ENCODE data around the gene SOX21. TPM values are rescaled to one million over a fixed set of nuclear protein-coding genes. Genes with fewer than 3 reads are reported as not detected.

SOX21 gene
- total RNA-seq, 1 donor from 2014 or later: not detected

DNA sequence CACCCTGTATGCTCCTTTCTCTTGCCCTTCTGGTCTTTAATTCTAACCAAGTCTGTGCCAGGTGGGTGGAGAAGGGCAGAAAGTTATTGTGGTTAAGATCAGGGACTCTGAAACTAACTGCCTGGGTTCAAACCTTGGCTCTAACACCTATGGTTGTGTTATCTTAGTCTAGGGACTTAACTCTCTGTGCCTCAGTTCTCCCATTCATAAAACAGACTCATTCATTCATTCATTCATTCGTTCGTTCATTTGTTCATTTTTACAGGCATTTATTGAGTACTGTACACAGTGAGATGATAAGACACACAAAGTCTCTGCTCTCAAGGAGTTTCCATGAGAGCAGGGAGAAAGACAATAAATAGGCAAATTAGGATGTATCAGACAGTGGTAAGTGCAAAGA lies 30.1 kb downstream of the SOX21 start:
- no peak for DNase-seq (ENCODE audit: extremely low read depth, low read depth, low spot score)

DNA sequence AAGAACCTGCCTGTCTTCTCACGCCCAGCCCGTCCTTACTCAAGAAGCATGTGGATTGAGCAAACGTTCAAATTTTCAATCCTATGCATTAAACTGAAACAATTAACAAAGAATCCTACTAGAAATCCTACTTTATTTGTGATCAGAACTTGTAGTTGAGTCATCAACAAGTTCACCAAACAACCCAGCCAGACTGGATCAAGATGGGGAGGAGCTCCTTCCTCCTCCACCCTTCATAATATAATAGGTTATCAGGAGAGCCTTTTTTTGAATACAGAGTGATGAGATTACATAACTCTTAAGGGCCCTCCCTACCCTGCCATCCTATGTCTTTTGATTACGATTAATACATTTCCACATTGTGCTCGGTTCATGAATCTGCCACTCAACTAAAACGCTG lies 32.7 kb downstream of the SOX21 start:
- no peak for DNase-seq (ENCODE audit: extremely low read depth, low read depth, low spot score)

DNA sequence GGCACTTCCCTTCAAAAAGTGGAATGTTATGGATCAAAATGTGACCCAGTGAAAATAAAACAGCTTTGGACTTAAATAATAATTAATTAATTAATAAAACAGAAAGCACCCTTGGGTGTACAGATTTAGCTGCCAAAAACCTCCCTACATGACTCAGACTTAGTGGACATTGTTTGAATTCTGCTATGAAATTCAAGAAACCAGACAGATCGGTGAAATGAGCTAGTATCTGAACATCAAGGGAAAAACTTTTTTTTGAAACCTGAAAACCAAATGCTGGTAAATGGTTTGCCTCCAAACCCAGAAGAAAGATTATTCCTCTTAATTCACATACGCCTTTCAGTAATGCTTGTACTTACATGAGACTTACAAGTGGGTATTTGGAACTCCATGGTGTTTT lies 33.5 kb downstream of the SOX21 start:
- DNase-seq (ENCODE audit: extremely low read depth, low read depth, low spot score): no peak

DNA sequence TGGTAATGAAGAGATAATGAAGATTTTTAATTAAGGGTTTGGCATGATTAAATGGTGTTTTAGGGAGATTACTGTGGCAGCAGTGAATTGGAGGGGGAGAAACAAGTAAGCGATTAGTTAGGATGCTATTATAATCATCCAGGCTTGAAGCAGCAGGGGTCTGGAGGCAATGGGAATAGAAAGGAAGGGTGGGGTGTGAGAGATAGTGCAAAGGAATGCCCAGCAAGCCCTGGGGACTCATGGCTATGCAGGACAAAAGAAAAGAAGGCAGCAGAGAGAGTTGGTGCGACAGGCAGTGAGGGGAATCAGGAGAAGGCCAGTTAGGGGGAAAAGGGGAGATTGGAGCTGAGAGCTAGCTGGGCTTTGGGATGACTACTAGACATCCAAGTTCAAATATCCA lies 34.5 kb downstream of the SOX21 start:
- no peak for DNase-seq (ENCODE audit: extremely low read depth, low read depth, low spot score)

DNA sequence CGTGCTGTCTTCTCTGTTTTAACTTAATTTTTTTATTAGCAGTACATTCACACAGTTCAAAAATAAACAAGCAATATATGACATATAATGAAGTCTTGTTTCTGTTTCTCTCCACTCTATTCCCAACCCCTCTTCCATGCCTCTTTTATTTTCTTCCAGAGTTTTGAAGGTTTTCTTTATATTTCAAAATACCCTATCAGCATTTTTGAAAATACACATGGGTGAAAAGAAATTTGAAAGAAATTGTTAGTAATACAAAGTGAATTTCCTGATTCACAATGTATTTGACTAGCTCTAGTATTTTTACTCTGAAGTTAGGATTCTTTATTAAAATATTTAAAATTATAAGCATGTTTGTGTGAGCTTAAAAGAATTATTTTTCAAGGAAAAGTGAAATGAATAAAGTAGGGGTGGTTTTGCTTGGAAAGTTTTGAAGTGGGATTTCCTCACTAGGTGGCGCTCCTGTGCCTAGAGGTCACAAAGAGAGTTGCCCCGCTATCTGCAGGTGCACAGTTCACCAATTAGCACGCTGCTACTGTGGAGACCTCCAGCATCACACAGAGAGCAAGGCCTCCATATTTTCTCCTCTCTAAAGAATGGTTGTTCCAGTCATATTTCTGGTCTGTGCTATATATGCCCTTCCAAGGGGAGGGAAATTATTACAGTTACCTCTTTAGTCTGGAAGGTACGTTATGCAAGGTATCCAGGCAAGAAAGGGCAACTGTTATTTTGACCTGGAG lies 37.6 kb downstream of the SOX21 start:
- peak; percentile 36 for DNase-seq (ENCODE audit: extremely low read depth, low read depth, low spot score)

DNA sequence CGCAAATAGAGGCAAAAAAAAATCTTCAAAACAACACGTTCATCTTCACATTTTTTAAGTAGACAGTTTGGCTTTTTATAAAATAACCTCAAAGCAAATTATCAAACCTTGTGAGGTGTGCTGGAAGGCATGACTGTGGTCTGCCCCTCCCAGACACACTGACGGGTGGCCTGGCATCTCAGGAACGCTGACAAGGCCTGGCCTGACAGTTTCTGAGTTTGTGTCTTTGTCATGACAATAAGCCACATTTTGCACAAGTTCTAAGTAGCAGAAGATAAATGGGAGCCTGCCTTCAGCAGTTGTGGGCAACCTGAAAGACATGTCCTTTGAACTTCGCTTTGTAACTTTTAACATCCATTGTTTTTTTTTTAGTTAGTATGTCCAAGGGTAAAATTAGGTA lies 38.5 kb downstream of the SOX21 start:
- no peak for DNase-seq (ENCODE audit: extremely low read depth, low read depth, low spot score)

DNA sequence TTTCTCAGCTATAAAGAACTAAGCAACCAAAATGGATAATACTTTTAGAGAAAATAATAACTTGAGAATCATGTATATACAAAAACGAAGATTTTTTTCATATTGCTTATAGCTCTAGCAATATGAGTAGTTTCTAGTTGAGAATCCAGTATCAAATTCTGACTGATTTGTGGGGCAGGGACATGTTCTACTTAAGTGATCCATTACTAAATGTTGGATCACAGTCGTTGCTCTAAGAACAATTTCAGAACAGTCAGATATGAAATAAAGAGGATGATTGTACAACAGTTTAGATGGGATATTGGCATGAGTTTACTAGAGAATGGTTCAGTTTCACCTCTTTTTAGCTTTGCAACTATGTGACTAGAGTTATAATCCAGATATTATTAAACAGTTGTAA lies 39.9 kb downstream of the SOX21 start:
- no peak for DNase-seq (ENCODE audit: extremely low read depth, low read depth, low spot score)

DNA sequence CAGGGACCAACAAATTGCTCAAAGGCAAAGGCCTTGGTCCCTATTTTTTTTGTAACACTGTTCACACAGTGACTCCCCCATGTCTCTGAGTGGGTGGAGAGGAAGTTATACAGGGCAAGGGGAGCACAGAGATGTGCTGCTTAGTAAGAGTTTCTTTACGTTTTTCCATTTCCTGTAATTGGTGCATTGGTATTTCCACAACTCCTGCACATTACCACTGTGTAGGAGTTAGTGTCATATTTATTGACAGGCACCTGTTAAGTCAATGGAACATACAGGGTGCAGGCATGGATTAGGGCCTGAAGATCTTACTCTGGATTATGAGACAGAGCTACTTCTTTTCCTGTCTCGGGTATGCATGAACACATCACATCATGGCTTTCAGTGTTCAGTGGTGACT lies 45.2 kb downstream of the SOX21 start:
- DNase-seq (ENCODE audit: extremely low read depth, low read depth, low spot score): no peak

DNA sequence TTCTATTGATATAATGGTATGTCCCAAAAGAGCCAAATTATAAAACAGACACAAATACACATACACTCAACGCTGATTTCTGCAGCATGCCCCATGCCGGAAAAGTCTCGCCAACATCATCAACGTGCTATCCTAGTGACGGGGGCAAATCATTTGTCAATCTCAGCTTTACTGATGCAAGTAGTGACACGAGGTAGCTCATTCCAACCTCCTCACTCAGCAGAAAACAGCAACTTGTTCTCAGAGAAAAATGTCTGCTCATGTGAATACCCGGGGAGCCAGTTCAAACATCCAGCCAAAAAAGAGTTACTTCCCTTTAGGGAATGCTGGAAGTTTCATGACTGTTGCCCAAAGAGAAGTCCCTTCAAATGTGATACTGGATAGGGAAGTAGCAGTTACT lies 46.3 kb downstream of the SOX21 start:
- DNase-seq (ENCODE audit: extremely low read depth, low read depth, low spot score): no peak

DNA sequence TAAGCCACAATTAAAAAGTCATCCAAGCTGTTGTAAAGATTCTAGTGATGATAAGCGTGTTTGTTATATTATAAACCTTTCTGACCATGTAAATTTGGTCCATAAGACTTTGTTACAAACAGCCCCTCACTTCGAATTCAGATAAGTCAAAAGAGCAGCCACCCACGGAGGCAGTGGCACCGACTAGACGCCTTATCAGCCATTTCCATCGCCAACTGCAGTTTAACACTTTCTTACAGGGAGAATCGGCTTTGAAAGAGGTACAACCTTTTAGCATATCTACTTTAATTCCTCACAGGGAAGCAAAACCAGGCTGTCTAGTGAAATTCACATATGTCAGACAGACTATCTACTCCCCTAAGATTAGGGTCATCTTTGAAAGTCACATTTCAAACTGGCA lies 47.5 kb downstream of the SOX21 start:
- DNase-seq (ENCODE audit: extremely low read depth, low read depth, low spot score): no peak

DNA sequence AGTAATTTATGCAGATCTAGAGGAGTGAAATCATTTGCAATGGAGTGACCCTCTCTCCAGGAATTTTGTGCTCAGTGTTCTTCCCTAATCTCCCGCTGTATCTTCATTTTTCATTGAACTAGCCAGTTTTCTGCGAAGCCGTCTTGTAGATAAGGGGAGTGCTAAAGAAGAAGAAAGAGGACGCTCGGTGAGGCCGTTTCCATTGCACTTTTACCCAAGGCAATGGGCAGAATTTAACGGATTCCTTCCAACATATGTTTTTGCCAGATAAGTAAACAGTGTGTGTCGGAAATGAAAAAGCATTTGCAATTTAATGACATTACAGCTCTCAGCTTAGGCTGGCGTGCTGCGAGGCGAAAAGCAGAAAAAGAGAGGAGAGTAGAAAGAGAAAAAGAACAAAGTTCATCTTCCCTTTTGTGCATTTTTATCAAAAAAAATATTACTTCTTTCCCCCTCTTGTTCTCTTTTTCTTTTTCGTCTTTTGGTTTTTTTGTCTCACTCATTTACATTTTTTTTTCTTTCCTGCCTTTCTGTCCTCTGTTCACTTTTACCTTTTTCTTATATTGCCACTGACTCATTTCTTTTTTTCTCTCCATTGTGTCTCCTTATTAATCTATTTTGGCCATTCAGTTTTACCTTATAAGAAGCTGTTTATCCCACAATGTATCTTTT lies 49.9 kb downstream of the SOX21 start:
- DNase-seq (ENCODE audit: extremely low read depth, low read depth, low spot score): no peak

DNA sequence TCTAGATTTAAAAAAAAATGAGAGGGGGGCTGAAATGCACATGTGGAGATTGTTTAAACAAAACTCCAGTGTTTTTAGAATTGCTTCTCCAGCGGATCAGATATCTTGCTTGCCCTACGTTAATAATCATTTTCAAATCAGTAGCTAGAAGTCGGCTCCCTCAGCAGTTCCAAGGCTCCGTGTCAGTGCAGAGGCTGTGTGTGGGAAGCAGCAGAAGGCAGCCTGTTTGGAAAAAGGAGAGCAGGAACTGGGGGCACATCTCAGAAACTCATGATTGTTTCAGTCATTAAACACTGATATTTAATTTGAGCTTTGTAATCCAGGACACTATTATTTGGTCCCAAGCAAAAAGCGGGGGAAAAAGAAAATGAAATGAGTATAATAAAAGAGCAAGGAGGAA lies 50.9 kb downstream of the SOX21 start:
- DNase-seq (ENCODE audit: extremely low read depth, low read depth, low spot score): no peak

DNA sequence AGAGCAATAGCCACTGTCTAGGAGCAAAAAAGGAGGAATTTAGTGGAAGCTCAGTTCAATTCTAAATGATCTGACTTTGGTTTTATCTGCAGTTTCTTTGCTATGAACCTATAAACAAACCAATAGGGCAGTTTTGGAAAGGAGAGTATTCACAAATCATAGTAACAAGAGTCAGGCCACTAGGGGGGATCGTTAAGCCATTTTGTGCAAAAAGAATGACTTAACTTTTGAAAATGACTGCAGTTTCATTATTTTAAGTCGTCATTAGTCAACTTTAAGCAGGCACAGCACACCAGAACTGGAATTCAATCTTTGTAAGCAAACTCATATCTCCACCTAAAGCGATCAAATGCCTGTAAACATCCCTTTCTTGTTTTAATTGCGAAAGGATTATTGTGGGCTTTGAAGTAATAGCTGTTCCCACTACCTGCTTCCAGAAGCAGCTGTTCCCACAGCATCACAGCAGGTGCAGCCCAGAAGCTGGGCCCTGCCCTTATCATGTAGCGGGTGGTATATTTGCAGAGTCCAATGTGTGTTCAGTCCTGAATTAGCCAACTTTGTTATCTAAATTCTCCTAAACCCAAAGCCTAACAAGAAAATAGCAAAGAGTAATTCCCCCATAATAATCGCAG lies 51.5 kb downstream of the SOX21 start:
- no peak for DNase-seq (ENCODE audit: extremely low read depth, low read depth, low spot score)

Other genes with a start within 250 kb of the SOX21 start
- not detected in 2 replicates for gene DCT, start 232.9 kb downstream of the SOX21 start, total RNA-seq
- 9.3 and 10.8 TPM in 2 replicates for gene TGDS, start 116.4 kb downstream of the SOX21 start, total RNA-seq
- 9.9 and 10.6 TPM in 2 replicates for gene GPR180, start 110.7 kb downstream of the SOX21 start, total RNA-seq